Naive thymus-derived CD4-positive, alpha-beta T cell (primary cell): ENCODE measurements around the gene ZNF462. TPM values are rescaled to one million over a fixed set of nuclear protein-coding genes. Genes with fewer than 3 reads are reported as not detected.

ENCODE experiments used
- ATAC-seq: fragments of 150-1000 bp; cut with Tn5 transposase; 2 replicates; pipeline ENCODE4 v1.10.0; 2021; ENCODE audit warnings: mild to moderate bottlenecking, moderate library complexity
- CTCF ChIA-PET: fragments of 350-600 bp; sonication (Branson Sonifier 250); formaldehyde crosslinking; loops from one replicate; lab custom pipeline; 2021; ENCODE audit warnings: antibody characterized with exemption; lab: Charles Lee
- POLR2A ChIA-PET: fragments of 350-600 bp; sonication (Branson Sonifier 250); formaldehyde crosslinking; loops from one replicate; lab custom pipeline; 2021; ENCODE audit warnings: antibody characterized with exemption, inconsistent platforms; lab: Charles Lee
- DNase-seq, 9 donors: peaks; one replicate each; pipeline versions ENCODE4 v3.0.0 to v3.0.0-alpha.2; 2020 to 2022; ENCODE audit warnings: mixed read lengths in 1 of 9
- H3K27ac ChIP-seq: one replicate; pipeline ENCODE4 v1.7.0; 2013; ENCODE audit warnings: mild to moderate bottlenecking, low read depth, low read length, moderate library complexity
- H3K27me3 ChIP-seq, 2 donors: one replicate each; pipeline ENCODE4 v1.7.0; 2013; ENCODE audit warnings: low read length in 2 of 2, mild to moderate bottlenecking in 2 of 2, moderate library complexity in 2 of 2; ENCODE audit not compliant: control insufficient read depth in 2 of 2, insufficient read depth in 2 of 2
- H3K36me3 ChIP-seq, 3 experiments: 1 replicate in 2 of 3; 2 replicates in 1 of 3; pipeline ENCODE4 v1.7.0; 2013; ENCODE audit warnings: low read length in 3 of 3, mild to moderate bottlenecking in 3 of 3, moderate library complexity in 1 of 3; ENCODE audit not compliant: insufficient read depth in 3 of 3, control insufficient read depth in 2 of 3
- H3K4me1 ChIP-seq, 2 donors: one replicate each; pipeline ENCODE4 v1.7.0; 2013; ENCODE audit warnings: low read length in 2 of 2, mild to moderate bottlenecking in 2 of 2, moderate library complexity in 1 of 2; ENCODE audit not compliant: control insufficient read depth in 2 of 2, insufficient read depth in 2 of 2
- H3K4me3 ChIP-seq: 2 replicates; pipeline ENCODE4 v1.7.0; 2013; ENCODE audit warnings: mild to moderate bottlenecking, low read length
- H3K9me3 ChIP-seq, 3 experiments: 1 replicate in 2 of 3; 2 replicates in 1 of 3; pipeline ENCODE4 v1.7.0; 2013; ENCODE audit warnings: low read length in 3 of 3; ENCODE audit not compliant: control insufficient read depth in 2 of 3
- H3K27ac Mint-ChIP-seq, 9 donors: one replicate each; pipeline ENCODE4 v1.8.0; 2020 to 2022; ENCODE audit warnings: mixed read lengths in 9 of 9, mild to moderate bottlenecking in 8 of 9, moderate library complexity in 5 of 9, inconsistent platforms in 2 of 9
- H3K27me3 Mint-ChIP-seq, 5 donors: one replicate each; pipeline ENCODE4 v1.8.0; 2021 to 2022; ENCODE audit warnings: mixed read lengths in 5 of 5, mild to moderate bottlenecking in 1 of 5
- H3K36me3 Mint-ChIP-seq, 5 donors: one replicate each; pipeline ENCODE4 v1.8.0; 2020 to 2022; ENCODE audit warnings: mixed read lengths in 5 of 5, mild to moderate bottlenecking in 3 of 5, inconsistent platforms in 1 of 5
- H3K4me1 Mint-ChIP-seq, 7 donors: one replicate each; pipeline ENCODE4 v1.8.0; 2020 to 2022; ENCODE audit warnings: mixed read lengths in 7 of 7, mild to moderate bottlenecking in 3 of 7, inconsistent platforms in 1 of 7
- H3K4me3 Mint-ChIP-seq, 10 donors: one replicate each; pipeline ENCODE4 v1.8.0; 2020 to 2022; ENCODE audit warnings: mild to moderate bottlenecking in 10 of 10, mixed read lengths in 10 of 10, moderate library complexity in 6 of 10, inconsistent platforms in 2 of 10
- H3K9me3 Mint-ChIP-seq, 11 donors: one replicate each; pipeline ENCODE4 v1.8.0; 2020 to 2022; ENCODE audit warnings: mixed read lengths in 11 of 11, mild to moderate bottlenecking in 4 of 11, inconsistent platforms in 1 of 11, moderate library complexity in 1 of 11
- intact Hi-C, 2 donors: fragments of 100-400 bp; cut with micrococcal nuclease; formaldehyde crosslinking; loops; one replicate each; pipeline ENCODE4 v1.15.1; 2023
- polyA plus RNA-seq, 2 donors: library from polyadenylated mRNA; unstranded; fragments of 300-500 nt; fragmentation: Illumina TruSeq; gene quantifications; one replicate each; pipeline ENCODE4 v1.2.3, GENCODE V29; 2021
- total RNA-seq, 6 experiments: library from RNA in 5 of 6; stranded (reverse) in 5 of 6; gene quantifications; 1 replicate in 5 of 6; 2 replicates in 1 of 6; pipeline ENCODE4 v1.2.3 and lab custom pipeline; 2021 to 2026

ZNF462 gene
- total and polyA plus RNA-seq, 7 experiments from 2014 or later: 0.11 to 3.2 (median 0.53) TPM; not detected in 1

DNA sequence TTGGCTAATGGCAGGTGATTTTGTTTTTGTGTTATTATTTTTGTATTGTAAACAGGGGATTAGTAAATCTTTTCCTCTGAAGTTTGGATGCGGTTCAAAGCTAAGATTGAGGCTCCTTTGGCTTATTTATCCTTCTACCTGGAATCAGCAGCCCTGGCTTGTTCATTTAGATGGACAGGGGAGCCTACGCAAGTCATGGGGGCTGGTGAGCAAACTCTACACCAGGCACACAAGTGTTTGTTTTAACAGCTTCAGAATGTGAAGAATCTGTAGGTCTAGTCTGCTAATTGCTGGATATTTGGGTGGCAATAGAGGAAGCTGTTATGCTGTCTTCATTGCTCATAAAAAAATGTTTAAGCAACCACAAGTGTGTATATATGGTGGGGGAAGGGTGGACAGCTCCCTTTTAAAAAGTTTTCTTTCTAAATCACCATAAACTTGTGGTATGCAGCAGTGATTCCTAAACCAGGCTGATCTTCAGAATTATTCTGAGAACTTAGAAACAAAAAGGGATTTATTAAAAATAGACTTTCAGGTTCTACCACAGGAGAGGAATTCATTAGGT is 20.7 kb downstream of the ZNF462 start:
- H3K4me1 ChIP-seq: no peaks in the 10 kb centered on the region
- no peaks in the 10 kb centered on the region for H3K9me3 ChIP-seq
- H3K27me3 Mint-ChIP-seq: no peaks in the 10 kb centered on the region
- no peak overlapping the region for H3K27ac ChIP-seq
- H3K4me3 ChIP-seq: no peak overlapping the region
- H3K36me3 ChIP-seq: no peaks in the 10 kb centered on the region
- no peaks in the 10 kb centered on the region for H3K27me3 ChIP-seq
- intact Hi-C loops: no loop called here
- no peak overlapping the region for H3K27ac Mint-ChIP-seq
- H3K9me3 Mint-ChIP-seq: peaks cover 0 to 6% (median 0%) of the 10 kb centered on the region in 11 donors
- no peaks in the 10 kb centered on the region for H3K36me3 Mint-ChIP-seq
- POLR2A ChIA-PET: no interaction called here
- no peak overlapping the region for H3K4me3 Mint-ChIP-seq
- CTCF ChIA-PET: no interaction called here
- DNase-seq: no peak
- H3K4me1 Mint-ChIP-seq: no peaks in the 10 kb centered on the region
- no peak for ATAC-seq

GRCh38 chr9:106885451-106885850 is 22.5 kb downstream of the ZNF462 start:
- DNase-seq (no peak), ATAC-seq (no peak)
- Mint-ChIP-seq H3K9me3 (peaks cover 0 to 7% (median 0%) of the 10 kb centered on the region in 11 donors), H3K4me3 (no peak overlapping the region), H3K27ac (no peak overlapping the region), H3K4me1 (no peaks in the 10 kb centered on the region), H3K27me3 (peaks cover 0 to 6% (median 0%) of the 10 kb centered on the region in 5 donors), H3K36me3 (no peaks in the 10 kb centered on the region)
- Histone ChIP-seq H3K4me3 (no peak overlapping the region), H3K27ac (no peak overlapping the region), H3K9me3 (no peaks in the 10 kb centered on the region), H3K27me3 (no peaks in the 10 kb centered on the region), H3K36me3 (no peaks in the 10 kb centered on the region), H3K4me1 (no peaks in the 10 kb centered on the region)
- ChIA-PET CTCF (no interaction called here), POLR2A (no interaction called here)
- intact Hi-C loops: no loop called here

GRCh38 chr9:106886111-106887046 is 23.4 kb downstream of the ZNF462 start:
- Histone ChIP-seq H3K27ac (no peak overlapping the region), H3K9me3 (no peaks in the 10 kb centered on the region), H3K4me1 (no peaks in the 10 kb centered on the region), H3K36me3 (no peaks in the 10 kb centered on the region), H3K27me3 (no peaks in the 10 kb centered on the region), H3K4me3 (no peak overlapping the region)
- DNase-seq (no peak), ATAC-seq (no peak)
- Mint-ChIP-seq H3K4me1 (no peaks in the 10 kb centered on the region), H3K4me3 (no peak overlapping the region), H3K27ac (no peak overlapping the region), H3K36me3 (no peaks in the 10 kb centered on the region), H3K9me3 (peaks cover 0 to 7% (median 0%) of the 10 kb centered on the region in 11 donors), H3K27me3 (peaks cover 0 to 6% (median 0%) of the 10 kb centered on the region in 5 donors)
- ChIA-PET CTCF (no interaction called here), POLR2A (no interaction called here)
- intact Hi-C loops: no loop called here

DNA sequence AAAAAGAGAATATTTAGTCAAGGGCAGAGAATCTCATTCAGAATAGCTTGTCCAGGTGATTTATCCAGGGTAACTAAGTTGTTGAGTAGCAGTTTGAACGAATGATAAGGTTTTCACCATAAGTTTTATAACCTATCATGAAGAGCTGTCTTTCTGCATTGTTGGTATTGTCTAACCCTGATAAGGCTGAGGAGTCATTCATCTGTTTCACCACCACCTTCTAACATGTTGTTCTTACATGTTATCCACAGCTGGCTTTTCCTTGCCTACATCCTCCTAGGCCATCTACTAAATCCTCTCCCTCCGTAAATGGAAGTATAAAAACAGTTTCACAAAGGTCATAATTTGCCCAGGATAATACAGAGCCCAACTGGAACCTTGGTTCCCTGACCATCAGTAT is 24.1 kb downstream of the ZNF462 start:
- ChIA-PET CTCF (no interaction called here), POLR2A (no interaction called here)
- Histone ChIP-seq H3K36me3 (no peaks in the 10 kb centered on the region), H3K9me3 (no peaks in the 10 kb centered on the region), H3K4me1 (no peaks in the 10 kb centered on the region), H3K4me3 (no peak overlapping the region), H3K27me3 (no peaks in the 10 kb centered on the region), H3K27ac (no peak overlapping the region)
- Mint-ChIP-seq H3K4me3 (no peak overlapping the region), H3K9me3 (peaks cover 0 to 7% (median 0%) of the 10 kb centered on the region in 11 donors), H3K4me1 (no peaks in the 10 kb centered on the region), H3K27me3 (peaks cover 0 to 6% (median 0%) of the 10 kb centered on the region in 5 donors), H3K36me3 (no peaks in the 10 kb centered on the region), H3K27ac (no peak overlapping the region)
- DNase-seq (no peak), ATAC-seq (no peak)
- intact Hi-C loops: no loop called here

DNA sequence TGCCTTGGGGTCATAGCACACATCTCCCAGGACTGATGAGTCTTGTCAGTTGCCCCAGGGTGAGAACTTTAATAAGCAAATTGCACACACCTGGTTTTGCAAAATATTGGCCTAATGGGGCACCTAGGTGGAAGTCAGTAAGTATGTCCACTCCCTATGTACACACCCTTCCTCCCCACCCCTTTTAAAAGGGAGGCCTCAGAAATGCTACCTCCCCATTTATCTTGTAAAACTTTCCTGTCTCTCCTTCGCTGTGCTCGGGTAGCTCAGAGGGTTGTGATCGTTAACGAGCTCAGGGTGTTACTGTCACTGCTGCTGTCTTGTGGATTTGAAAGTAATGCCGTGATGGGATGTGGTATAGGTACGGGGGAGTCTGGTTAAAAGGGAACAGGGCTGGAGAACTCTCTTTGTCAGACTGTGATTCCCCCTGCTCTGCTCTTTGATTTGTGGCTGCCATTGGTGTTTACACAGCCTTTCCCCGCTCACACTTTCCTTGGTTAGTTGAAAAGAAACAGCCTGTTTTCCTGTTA is 26.2 kb downstream of the ZNF462 start:
- Mint-ChIP-seq H3K27me3 (peaks cover 0 to 6% (median 0%) of the 10 kb centered on the region in 5 donors), H3K36me3 (no peaks in the 10 kb centered on the region), H3K27ac (no peak overlapping the region), H3K9me3 (peaks cover 0 to 7% (median 0%) of the 10 kb centered on the region in 11 donors), H3K4me3 (no peak overlapping the region), H3K4me1 (no peaks in the 10 kb centered on the region)
- intact Hi-C loops: no loop called here
- CTCF ChIA-PET: no interaction called here
- Histone ChIP-seq H3K4me1 (no peaks in the 10 kb centered on the region), H3K9me3 (no peaks in the 10 kb centered on the region), H3K4me3 (no peak overlapping the region), H3K36me3 (no peaks in the 10 kb centered on the region), H3K27me3 (no peaks in the 10 kb centered on the region), H3K27ac (no peak overlapping the region)
- DNase-seq (no peak), ATAC-seq (no peak)
- POLR2A ChIA-PET: no interaction called here

GRCh38 chr9:106890608-106891007 is 27.6 kb downstream of the ZNF462 start:
- Mint-ChIP-seq H3K4me3 (no peak overlapping the region), H3K9me3 (peaks cover 0 to 7% (median 0%) of the 10 kb centered on the region in 11 donors), H3K27me3 (peaks cover 0 to 6% (median 0%) of the 10 kb centered on the region in 5 donors), H3K27ac (no peak overlapping the region), H3K4me1 (no peaks in the 10 kb centered on the region), H3K36me3 (no peaks in the 10 kb centered on the region)
- intact Hi-C loops: no loop called here
- Histone ChIP-seq H3K9me3 (no peaks in the 10 kb centered on the region), H3K4me3 (no peak overlapping the region), H3K27me3 (no peaks in the 10 kb centered on the region), H3K36me3 (no peaks in the 10 kb centered on the region), H3K4me1 (no peaks in the 10 kb centered on the region), H3K27ac (no peak overlapping the region)
- DNase-seq (no peak), ATAC-seq (no peak)
- ChIA-PET POLR2A (no interaction called here), CTCF (no interaction called here)
